Left lung (tissue), 10 donors: Measurements from ENCODE around the gene PEX12. TPM values are rescaled to one million over a fixed set of nuclear protein-coding genes. Genes with fewer than 3 reads are reported as not detected.

Experiments
- ATAC-seq: fragments of 200-7000 bp; cut with Tn5 transposase; one replicate; pipeline ENCODE4 v1.9.1; 2020; ENCODE audit warnings: moderate library complexity
- DNase-seq, 4 donors: peaks; one replicate each; pipeline ENCODE4 v3.0.0-alpha.2; 2013 to 2020
- H3K27ac ChIP-seq, 2 donors: fragments of 200-600 bp; sonication (generic) in 1 of 2; one replicate each; pipeline versions ENCODE4 v1.5.0 to v1.8.0; 2020 to 2021
- H3K27me3 ChIP-seq, 2 donors: fragments of 200-600 bp; sonication (generic) in 1 of 2; one replicate each; pipeline versions ENCODE4 v1.5.0 to v1.8.0; 2020 to 2021
- H3K36me3 ChIP-seq, 2 donors: fragments of 200-600 bp; sonication (generic) in 1 of 2; one replicate each; pipeline versions ENCODE4 v1.5.0 to v1.8.0; 2020 to 2021
- H3K4me1 ChIP-seq, 2 donors: fragments of 200-600 bp; one replicate each; pipeline ENCODE4 v1.8.0; 2021
- H3K4me3 ChIP-seq, 2 donors: fragments of 200-600 bp; sonication (generic) in 1 of 2; one replicate each; pipeline versions ENCODE4 v1.5.0 to v1.8.0; 2020 to 2021; ENCODE audit warnings: mild to moderate bottlenecking in 1 of 2
- H3K9me3 ChIP-seq, 2 donors: fragments of 200-600 bp; sonication (generic) in 1 of 2; one replicate each; pipeline versions ENCODE4 v1.5.0 to v1.8.0; 2020 to 2021
- CTCF ChIP-seq, 2 donors: fragments of 200-600 bp; sonication (generic) in 1 of 2; IDR thresholded peaks; one replicate each; pipeline versions ENCODE4 v1.5.0 to v1.8.0; 2021; ENCODE audit warnings: antibody characterized with exemption in 2 of 2
- intact Hi-C, 2 donors: fragments of 100-400 bp; cut with DNase I; formaldehyde crosslinking; loops; one replicate each; pipeline versions ENCODE4 v1.11.2 to v1.14.2; 2022
- polyA plus RNA-seq, 6 donors: library from polyadenylated mRNA; unstranded; fragments of 120-200 nt; gene quantifications; one replicate each; pipeline ENCODE4 v1.2.1, GENCODE V29; 2013; ENCODE audit not compliant: insufficient read length in 6 of 6
- total RNA-seq, 2 donors: library from RNA; stranded (reverse); fragmentation: NEBNext Ultra II Directional; extraction: Animal tissue kit (Norgen Biotek cat#: 25700); gene quantifications; one replicate each; pipeline ENCODE4 v1.2.1, GENCODE V29; 2021
- donor health status: DM: no; HTN: yes; CAD: no.
- donor health status: DM: no; HTN: no; CAD: no.

PEX12 gene
- total and polyA plus RNA-seq, 8 donors = 5.9 to 10.6 (median 9.1) TPM

GRCh38 chr17:35596530-35597233, 18.3 kb upstream of the PEX12 start:
- H3K27ac ChIP-seq = no peak overlapping the region
- no peak for TF ChIP-seq CTCF (IDR thresholded peaks at IDR 0.05)
- peaks cover 0 to 1% of the 10 kb centered on the region in 2 donors for H3K4me1 ChIP-seq
- no peaks in the 10 kb centered on the region for H3K9me3 ChIP-seq
- ATAC-seq = no peak
- intact Hi-C loops = no loop called here
- DNase-seq = no peak
- H3K27me3 ChIP-seq = no peaks in the 10 kb centered on the region
- H3K36me3 ChIP-seq = peaks cover 0 to 78% of the 10 kb centered on the region in 2 donors
- no peak overlapping the region for H3K4me3 ChIP-seq

- Histone ChIP-seq H3K27ac (no peak overlapping the region), H3K9me3 (no peaks in the 10 kb centered on the region), H3K27me3 (no peaks in the 10 kb centered on the region), H3K4me3 (no peak overlapping the region), H3K4me1 (peaks cover 0 to 7% of the 10 kb centered on the region in 2 donors), H3K36me3 (peaks cover 0 to 71% of the 10 kb centered on the region in 2 donors)
- peak; percentile 83 for ATAC-seq
- intact Hi-C loops = no loop called here
- no peak for TF ChIP-seq CTCF (IDR thresholded peaks at IDR 0.05)
- DNase-seq = no peak
Observed at GRCh38 chr17:35596072-35596471, 17.7 kb upstream of the PEX12 start.

- no peaks in the 10 kb centered on the region for H3K9me3 ChIP-seq
- H3K27me3 ChIP-seq = no peaks in the 10 kb centered on the region
- peak overlapping the region; percentile 61 to 70 for H3K4me3 ChIP-seq
- DNase-seq = no peak
- peak; percentile 64 for ATAC-seq
- no peak for TF ChIP-seq CTCF (IDR thresholded peaks at IDR 0.05)
- peaks cover 8 to 38% of the 10 kb centered on the region in 2 donors for H3K4me1 ChIP-seq
- intact Hi-C loops = no loop called here
- no peaks in the 10 kb centered on the region for H3K36me3 ChIP-seq
- peak overlapping the region in 1 of 2 donors; percentile 97 for H3K27ac ChIP-seq
Observed at GRCh38 chr17:35588196-35588920, 10.0 kb upstream of the PEX12 start.

- Histone ChIP-seq H3K27me3 (no peaks in the 10 kb centered on the region), H3K9me3 (no peaks in the 10 kb centered on the region), H3K4me3 (peak within 1 kb of the TSS; percentile 61 to 70), H3K36me3 (no peaks in the 10 kb centered on the region), H3K27ac (peak within 1 kb of the TSS; percentile 92 to 97), H3K4me1 (peaks cover 8 to 38% of the 10 kb centered on the region in 2 donors)
- TF ChIP-seq CTCF (IDR thresholded peaks at IDR 0.05) = no peak
- ATAC-seq = peak; percentile 93
- intact Hi-C loops = no loop called here
- DNase-seq = peak; percentile 91 to 98 (median 96)
Observed at GRCh38 chr17:35587074-35587961, 8.9 kb upstream of the PEX12 start, which contains the start of gene AP2B1. TSS of gene AP2B1 (plus strand) at chr17:35587322. CDS start at chr17:35594031, 6,709 bp downstream.
